ENCODE results near the gene PRM1.

The PRM1 gene

DNA sequence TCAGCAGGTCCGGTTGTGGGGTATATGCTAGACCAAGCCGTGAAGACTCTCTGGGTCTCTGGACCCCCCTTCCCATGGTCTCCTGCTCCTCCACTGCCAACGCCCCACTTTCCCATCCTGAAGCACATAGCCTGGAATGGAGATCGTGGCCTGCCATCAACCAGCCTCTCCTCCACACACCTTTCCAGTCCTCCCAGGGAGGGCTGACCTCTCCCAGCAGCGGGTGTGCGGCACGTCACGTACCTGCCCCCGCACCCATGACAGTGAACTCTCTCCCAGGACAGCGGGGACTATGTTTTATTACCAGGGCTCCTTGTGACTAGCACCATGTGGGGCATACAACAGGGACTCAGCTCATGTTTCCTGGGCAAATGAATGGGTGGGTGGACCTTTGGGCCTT, 9.5 kb downstream of the PRM1 start:
- no peak for DNase-seq

- DNase-seq, result no peak
These were observed 10.4 kb downstream of the PRM1 start for GRCh38 chr16:11270602-11271162.

DNA sequence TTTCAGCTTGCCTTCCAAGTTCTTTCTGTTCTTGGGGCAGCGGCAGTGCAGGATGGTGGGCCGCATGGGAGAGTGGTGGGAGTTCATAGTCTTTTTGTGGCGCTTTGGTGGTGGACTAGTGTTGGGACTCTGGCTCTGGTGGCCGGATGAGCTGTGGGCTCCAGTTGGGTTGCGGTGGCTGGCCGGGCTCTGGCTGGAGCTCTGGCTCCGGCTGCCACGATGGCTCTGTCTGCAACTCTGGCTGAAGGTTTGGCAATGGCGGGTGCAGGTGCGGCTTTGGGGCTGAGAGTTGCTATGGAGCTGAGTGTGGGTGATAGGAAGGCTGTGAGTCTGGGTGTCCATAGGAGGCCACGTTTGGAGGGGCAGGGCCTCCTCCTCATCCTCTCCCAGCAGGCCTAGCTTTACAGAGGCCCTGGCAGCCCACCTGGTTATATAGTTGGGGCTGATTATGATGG, 12.2 kb downstream of the PRM1 start, which contains the start of gene TNP2:
TSS of gene TNP2 (minus strand) at position 405 of the 455 bp plus-strand sequence. CDS start at position 342, 63 bp downstream.
- no peak for DNase-seq

DNA sequence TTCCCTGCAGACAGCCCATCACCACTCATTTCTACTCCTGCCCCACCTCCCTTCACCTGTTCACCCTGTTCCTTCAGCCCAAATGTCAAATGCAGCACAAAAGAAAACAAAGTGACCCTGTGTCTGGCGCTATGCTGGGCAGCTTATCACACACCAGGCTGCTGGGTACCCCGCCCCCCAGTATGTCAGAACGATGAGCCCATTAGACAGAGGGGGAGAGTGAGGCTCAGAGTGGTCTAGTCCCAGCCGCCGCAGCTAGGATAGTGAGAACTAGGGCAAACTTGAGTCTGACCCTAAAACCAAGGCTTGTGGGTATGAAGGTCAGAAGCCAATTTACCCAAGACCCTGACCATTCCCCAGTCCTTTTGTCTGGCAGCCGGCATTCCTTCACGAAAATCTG, 16.0 kb downstream of the PRM1 start:
- DNase-seq, result no peak

DNA sequence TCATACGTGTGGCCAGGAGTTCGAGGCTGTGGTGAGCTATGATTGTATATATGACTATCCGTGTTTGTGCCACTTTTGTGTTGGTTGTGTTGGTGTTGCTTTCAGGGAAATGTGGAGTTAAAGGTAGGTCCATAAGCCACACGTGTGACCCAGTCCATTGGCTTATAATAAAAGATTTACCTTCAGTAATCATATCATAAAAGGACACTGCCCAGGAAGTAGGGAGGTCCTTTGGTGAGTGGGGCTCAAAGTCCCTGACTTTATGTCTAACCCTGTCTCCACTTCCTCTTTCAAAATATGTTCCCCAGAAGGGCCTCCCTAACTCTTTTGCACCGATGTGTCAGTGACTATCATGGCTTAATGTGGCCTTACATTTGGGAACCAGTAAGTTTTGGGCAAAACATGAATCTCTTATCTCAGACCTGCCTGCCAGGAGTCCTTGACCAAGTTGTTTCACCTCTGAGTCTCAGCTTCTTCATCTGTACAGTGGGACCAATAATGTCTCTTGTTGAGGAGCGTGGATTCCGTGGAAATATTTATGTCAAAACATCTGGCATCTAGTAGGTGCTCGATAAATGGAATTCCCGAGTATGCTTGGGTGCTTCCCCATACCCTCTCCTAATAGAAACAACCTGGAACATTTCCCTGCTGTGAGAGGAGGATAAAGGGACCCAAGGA, 16.8 kb downstream of the PRM1 start:
- DNase-seq, result no peak

DNA sequence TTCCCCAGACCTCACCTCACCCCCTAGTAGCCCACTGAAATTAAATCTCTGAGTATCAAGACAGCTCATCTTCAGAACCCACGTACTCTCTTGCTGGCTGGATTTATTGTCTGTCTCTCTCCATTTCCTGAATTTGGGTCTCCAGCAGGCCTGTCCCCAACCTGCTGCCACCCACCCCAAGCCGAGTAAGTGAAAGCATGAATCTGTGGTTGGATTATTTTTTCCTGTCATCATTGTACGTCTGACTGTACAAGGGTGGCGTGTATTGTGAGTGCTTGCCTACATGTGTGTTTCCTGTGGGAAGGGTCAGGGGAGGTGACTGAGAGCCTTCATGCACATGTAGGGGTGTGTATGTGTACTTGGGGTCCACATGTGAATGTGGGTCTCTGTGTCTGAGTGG, 17.4 kb downstream of the PRM1 start:
- DNase-seq, result no peak

GRCh38 chr16:11262915-11263314, 18.2 kb downstream of the PRM1 start:
- no peak for DNase-seq

- no peak for DNase-seq
These were observed 20.5 kb downstream of the PRM1 start for GRCh38 chr16:11260596-11260966.

GRCh38 chr16:11259655-11260595, 21.2 kb downstream of the PRM1 start:
- DNase-seq, result no peak

DNA sequence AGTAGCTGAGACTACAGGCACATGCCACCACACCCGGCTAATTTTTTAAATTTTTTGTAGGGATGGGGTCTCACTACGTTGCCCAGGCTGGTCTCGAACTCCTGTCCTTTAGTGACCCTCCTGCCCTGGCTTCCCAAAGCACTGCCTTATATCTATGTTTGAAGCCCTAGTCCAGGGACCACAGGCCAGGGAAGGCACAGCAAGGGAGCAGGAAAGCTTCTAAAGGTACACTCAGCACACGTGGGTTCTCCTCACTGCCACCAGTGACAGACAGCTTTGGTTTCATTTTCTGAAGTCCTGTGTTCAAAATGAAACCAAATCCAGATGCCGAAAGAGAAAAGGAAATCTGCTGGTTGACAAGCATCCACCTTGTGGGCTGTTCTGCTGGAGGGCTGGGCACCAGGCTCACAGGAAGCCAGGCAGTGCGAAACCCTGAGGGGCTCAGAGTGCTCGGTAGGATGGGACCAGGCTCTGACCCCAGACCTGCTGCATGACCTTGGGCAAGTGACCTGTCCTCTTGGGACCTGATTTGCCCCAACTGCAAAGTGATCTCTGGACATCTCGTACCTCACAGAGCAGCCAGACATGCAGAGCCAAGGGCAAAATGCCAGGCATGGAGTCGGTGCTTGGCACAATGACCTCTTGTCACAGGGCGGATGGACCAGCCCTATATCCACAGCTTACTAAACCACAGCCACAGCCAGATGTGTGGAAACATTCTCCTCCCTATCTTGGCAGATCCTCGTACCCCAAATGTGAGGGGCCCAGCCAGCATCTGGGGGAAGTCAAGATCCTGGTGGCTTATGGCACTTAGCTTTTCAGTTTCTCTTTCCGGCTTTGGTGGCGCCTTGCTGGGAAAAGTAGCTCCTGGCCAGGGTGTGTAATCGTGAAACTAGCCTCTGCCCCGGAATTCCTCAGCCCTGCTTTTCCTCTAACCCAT, 22.3 kb downstream of the PRM1 start:
- no peak for DNase-seq

- DNase-seq, result peak; percentile 68
These were observed 23.8 kb downstream of the PRM1 start for GRCh38 chr16:11257131-11257938.

GRCh38 chr16:11256661-11257130, 24.4 kb downstream of the PRM1 start:
- DNase-seq, result peak; percentile 46

GRCh38 chr16:11255737-11256660, 25.1 kb downstream of the PRM1 start, which contains the start of gene SOCS1:
Gene SOCS1 (minus strand): TSS chr16:11256204. CDS start chr16:11255478, 726 bp downstream.
- DNase-seq, result peak; percentile 69

GRCh38 chr16:11254913-11255736, 26.0 kb downstream of the PRM1 start:
- DNase-seq, result no peak

DNA sequence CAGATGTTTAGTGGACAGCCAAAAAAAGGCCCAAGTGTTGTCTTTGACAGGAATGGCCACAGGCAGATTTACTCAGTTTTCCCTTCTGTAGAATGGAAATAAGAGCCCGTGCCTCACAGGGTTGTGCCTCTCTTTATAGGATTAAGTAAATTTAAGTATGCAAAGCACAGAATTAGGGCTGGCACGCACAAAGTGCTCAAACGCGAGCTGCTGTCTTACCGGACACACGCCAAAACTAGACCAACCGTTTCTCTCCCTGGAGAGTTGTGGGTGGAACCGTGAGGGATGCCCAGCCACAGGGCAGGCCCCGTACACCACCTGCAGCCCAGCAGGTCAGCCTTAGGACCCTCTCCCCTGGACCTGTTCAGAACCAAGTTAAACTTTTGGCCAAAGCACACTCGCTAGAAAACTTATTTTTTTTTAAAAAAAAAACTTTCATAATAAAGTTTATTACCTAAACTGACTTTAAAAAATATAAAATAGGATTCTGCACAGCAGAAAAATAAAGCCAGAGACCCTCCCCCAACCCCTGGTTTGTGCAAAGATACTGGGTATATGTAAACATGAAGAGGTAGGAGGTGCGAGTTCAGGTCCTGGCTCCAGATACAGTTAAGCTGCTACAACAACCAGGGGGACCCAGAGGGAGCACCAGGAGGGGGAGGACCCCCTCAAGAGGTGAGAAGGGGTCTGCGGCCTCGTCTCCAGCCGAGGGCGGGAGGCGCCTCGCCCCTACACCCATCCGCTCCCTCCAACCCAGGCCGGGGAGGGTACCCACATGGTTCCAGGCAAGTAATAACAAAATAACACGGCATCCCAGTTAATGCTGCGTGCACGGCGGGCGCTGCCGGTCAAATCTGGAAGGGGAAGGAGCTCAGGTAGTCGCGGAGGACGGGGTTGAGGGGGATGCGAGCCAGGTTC, 26.9 kb downstream of the PRM1 start:
- no peak for DNase-seq

DNA sequence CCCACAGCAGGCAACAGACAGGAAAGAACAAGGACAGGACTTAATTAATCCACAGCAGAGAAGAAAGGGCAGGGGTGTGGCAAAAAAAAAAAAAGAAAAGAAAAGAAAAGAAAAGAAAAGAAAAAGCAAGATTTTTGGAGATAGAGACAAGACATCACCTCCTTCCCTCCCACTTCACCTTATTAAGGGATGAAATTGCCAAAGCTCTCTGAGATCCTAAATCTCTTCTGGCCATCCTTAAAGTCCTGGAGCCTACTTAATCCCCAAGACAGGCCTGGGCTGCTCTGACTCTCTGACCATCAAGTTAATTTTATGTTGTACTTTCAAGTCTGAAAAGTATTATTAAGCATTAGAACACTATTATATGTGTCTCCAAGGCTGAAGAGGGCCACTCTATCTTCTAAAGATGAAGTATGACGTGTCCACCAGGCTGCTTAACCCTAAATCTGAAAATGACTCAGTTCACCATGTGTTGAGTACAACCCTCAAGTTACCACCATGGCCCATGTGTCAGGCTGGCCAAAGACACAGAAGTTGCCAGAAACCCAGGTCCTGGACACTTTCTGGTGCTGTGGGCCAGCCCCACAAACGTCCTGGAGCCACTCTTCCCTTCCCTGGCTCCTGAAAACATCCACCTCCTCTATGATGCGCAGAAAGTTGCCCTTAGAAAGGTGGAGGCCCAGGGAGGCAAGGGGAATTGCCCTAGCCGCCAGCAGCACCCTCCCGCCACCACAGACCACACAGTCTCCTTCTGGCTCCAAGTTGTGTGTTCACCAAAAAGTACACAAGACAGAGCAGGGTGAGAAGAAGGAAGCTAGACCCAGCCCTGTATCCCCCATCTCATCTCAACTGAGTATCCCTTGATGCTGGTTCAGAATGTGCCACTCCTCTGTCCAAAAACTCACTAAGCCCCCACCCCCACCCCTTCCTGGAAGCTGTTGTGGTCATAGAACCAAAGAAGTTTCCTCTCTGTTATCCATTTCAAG, 27.8 kb downstream of the PRM1 start:
- no peak for DNase-seq

DNA sequence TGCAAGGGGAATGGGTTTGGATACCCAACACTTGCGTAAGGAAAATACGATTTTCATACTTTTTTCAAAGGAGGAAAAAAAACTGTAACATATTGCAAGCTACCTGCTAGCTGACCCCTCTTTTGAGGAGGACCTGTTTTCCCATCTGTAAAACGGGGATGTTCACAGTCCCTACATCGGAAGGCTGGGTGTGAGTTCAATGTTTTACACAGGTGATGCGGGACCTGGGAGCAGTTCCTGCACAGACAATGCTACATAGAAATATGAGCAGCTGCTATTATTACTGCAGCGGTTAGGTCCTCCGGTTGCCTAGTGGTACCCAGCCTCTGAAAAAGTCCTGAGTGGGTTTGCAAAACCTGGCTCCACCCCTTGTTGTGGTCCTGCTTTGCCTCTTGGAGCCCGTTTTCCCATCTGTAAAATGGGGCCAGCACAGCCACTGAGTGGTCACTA, 28.6 kb downstream of the PRM1 start:
- DNase-seq, result no peak

Measured in NCI-H226 (cell line).